Liver (tissue), 9 donors: ENCODE results near the gene AQP6. TPM values are rescaled to one million over a fixed set of nuclear protein-coding genes. Genes with fewer than 3 reads are reported as not detected.

ENCODE experiments used
- DNase-seq: peaks from one replicate; pipeline ENCODE4 v3.0.0-alpha.2; 2017; ENCODE audit warnings: low spot score
- H3K27ac ChIP-seq, 2 donors: one replicate each; pipeline ENCODE4 v1.7.0; 2013; ENCODE audit warnings: inconsistent platforms in 2 of 2, low read length in 2 of 2, control low read depth in 1 of 2, low read depth in 1 of 2, mild to moderate bottlenecking in 1 of 2
- H3K27me3 ChIP-seq, 4 donors: one replicate each; pipeline versions ENCODE4 v1.6.1 to v1.7.0; 2013; ENCODE audit warnings: low read length in 3 of 4, inconsistent platforms in 1 of 4, mild to moderate bottlenecking in 1 of 4, moderate library complexity in 1 of 4; ENCODE audit not compliant: control insufficient read depth in 4 of 4, insufficient read depth in 4 of 4
- H3K36me3 ChIP-seq, 4 donors: one replicate each; pipeline versions ENCODE4 v1.6.1 to v1.7.0; 2013; ENCODE audit warnings: low read length in 3 of 4, mild to moderate bottlenecking in 3 of 4, low read depth in 1 of 4, moderate library complexity in 1 of 4; ENCODE audit not compliant: control insufficient read depth in 4 of 4, insufficient read depth in 3 of 4
- H3K4me1 ChIP-seq, 4 donors: one replicate each; pipeline versions ENCODE4 v1.6.1 to v1.7.0; 2013; ENCODE audit warnings: low read length in 3 of 4, mild to moderate bottlenecking in 3 of 4, moderate library complexity in 1 of 4; ENCODE audit not compliant: control insufficient read depth in 4 of 4, insufficient read depth in 4 of 4
- H3K4me3 ChIP-seq, 3 donors: one replicate each; pipeline versions ENCODE4 v1.6.1 to v1.7.0; 2013; ENCODE audit warnings: low read length in 3 of 3, control low read depth in 1 of 3, low read depth in 1 of 3, mild to moderate bottlenecking in 1 of 3
- H3K9ac ChIP-seq, 2 donors: one replicate each; pipeline ENCODE4 v1.7.0; 2013; ENCODE audit warnings: low read length in 2 of 2, mild to moderate bottlenecking in 2 of 2, moderate library complexity in 2 of 2, control low read depth in 1 of 2, low read depth in 1 of 2
- H3K9me3 ChIP-seq, 4 donors: one replicate each; pipeline versions ENCODE4 v1.6.1 to v1.7.0; 2013; ENCODE audit warnings: low read length in 3 of 4; ENCODE audit not compliant: control insufficient read depth in 4 of 4
- ATF3 ChIP-seq: IDR thresholded peaks from 2 replicates; pipeline ENCODE4 v1.6.1; 2016; ENCODE audit warnings: antibody characterized with exemption
- EGR1 ChIP-seq, 2 donors: IDR thresholded peaks; 2 replicates each; pipeline ENCODE4 v1.6.1; 2016 to 2018; ENCODE audit warnings: antibody characterized with exemption in 2 of 2, low read depth in 2 of 2
- FOXA1 ChIP-seq: IDR thresholded peaks from 2 replicates; pipeline ENCODE4 v1.6.1; 2016; ENCODE audit warnings: antibody characterized with exemption
- GABPA ChIP-seq, 2 donors: IDR thresholded peaks in 1 of 2; conservative IDR thresholded peaks in 1 of 2; 2 replicates each; pipeline ENCODE4 v1.6.1; 2016; ENCODE audit warnings: antibody characterized with exemption in 2 of 2, mild to moderate bottlenecking in 1 of 2, moderate library complexity in 1 of 2
- HNF4A ChIP-seq, 2 donors: conservative IDR thresholded peaks; 2 replicates each; pipeline ENCODE4 v1.6.1; 2016; ENCODE audit warnings: antibody characterized with exemption in 2 of 2, mild to moderate bottlenecking in 2 of 2
- HNF4G ChIP-seq: IDR thresholded peaks from 2 replicates; pipeline ENCODE4 v1.6.1; 2016; ENCODE audit warnings: antibody characterized with exemption
- JUND ChIP-seq, 2 donors: IDR thresholded peaks; 2 replicates each; pipeline ENCODE4 v1.6.1; 2016; ENCODE audit warnings: antibody characterized with exemption in 2 of 2
- MAX ChIP-seq: IDR thresholded peaks from 2 replicates; pipeline ENCODE4 v1.6.1; 2016; ENCODE audit warnings: antibody characterized with exemption
- NR2F2 ChIP-seq: IDR thresholded peaks from 2 replicates; pipeline ENCODE4 v1.6.1; 2016; ENCODE audit warnings: antibody characterized with exemption
- RAD21 ChIP-seq, 2 donors: IDR thresholded peaks; 2 replicates each; pipeline ENCODE4 v1.6.1; 2016; ENCODE audit warnings: antibody characterized with exemption in 2 of 2, mild to moderate bottlenecking in 2 of 2
- REST ChIP-seq: IDR thresholded peaks from 2 replicates; pipeline ENCODE4 v1.6.1; 2016; ENCODE audit warnings: antibody characterized with exemption, mild to moderate bottlenecking
- RXRA ChIP-seq, 2 donors: IDR thresholded peaks; 2 replicates each; pipeline ENCODE4 v1.6.1; 2017 to 2018; ENCODE audit warnings: antibody characterized with exemption in 2 of 2, mild to moderate bottlenecking in 1 of 2
- SP1 ChIP-seq: IDR thresholded peaks from 2 replicates; pipeline ENCODE4 v1.6.1; 2018; ENCODE audit warnings: antibody characterized with exemption, mild to moderate bottlenecking
- TAF1 ChIP-seq: conservative IDR thresholded peaks from 2 replicates; pipeline ENCODE4 v1.6.1; 2016; ENCODE audit warnings: antibody characterized with exemption, mild to moderate bottlenecking
- YY1 ChIP-seq: IDR thresholded peaks from 2 replicates; pipeline ENCODE4 v1.6.1; 2016; ENCODE audit warnings: antibody characterized with exemption, mild to moderate bottlenecking
- ZBTB33 ChIP-seq: IDR thresholded peaks from 2 replicates; pipeline ENCODE4 v1.6.1; 2016; ENCODE audit warnings: antibody characterized with exemption
- WGBS: extraction: QIAGEN DNeasy Blood & Tissue Kit; methylation state at CpG from one replicate; pipeline ENCODE4 v1.1.7; 2013; 5-methylcytosine and 5-hydroxymethylcytosine counted together
- polyA plus RNA-seq, 2 donors: library from polyadenylated mRNA; stranded (reverse) in 1 of 2; unstranded in 1 of 2; fragments of 200-250 nt in 1 of 2; fragments of >200 nt in 1 of 2; fragmentation: Nextera tagmentation in 1 of 2; extraction: Ambion mirVana in 1 of 2; gene quantifications; one replicate each; pipeline versions ENCODE4 v1.2.1 to v1.2.3, GENCODE V29; 2013 to 2015
- total RNA-seq, 2 donors: library from RNA; depleted of rRNA; stranded (reverse); fragments of >200 nt; gene quantifications; one replicate each; pipeline ENCODE4 v1.2.3, GENCODE V29; 2014
- donor health status: healthy.
- donor health status: healthy.
- donor health status: healthy.
- donor health status: healthy.
- donor health status: healthy.

AQP6 gene
- total and polyA plus RNA-seq, 4 donors, result 0.05 to 0.11 TPM; not detected in 2

- H3K9ac ChIP-seq, result no peak overlapping the region
- H3K4me3 ChIP-seq, result no peak overlapping the region
- no peak overlapping the region for H3K27ac ChIP-seq
- 85% methylated on average over 21 of the region's 21 CpGs for WGBS
- DNase-seq, result no peak
- H3K27me3 ChIP-seq, result peaks cover 0 to 2% (median 0%) of the 10 kb centered on the region in 4 donors
- H3K9me3 ChIP-seq, result no peaks in the 10 kb centered on the region
- no peaks in the 10 kb centered on the region for H3K36me3 ChIP-seq
- H3K4me1 ChIP-seq, result peaks cover 0 to 6% (median 4%) of the 10 kb centered on the region in 4 donors
- TF ChIP-seq REST (no peak), NR2F2 (no peak), HNF4G (no peak), EGR1 (IDR thresholded peaks at IDR 0.05; ENCODE audit: low read depth in 2 of 2) (no peak), ZBTB33 (no peak), JUND (IDR thresholded peaks at IDR 0.05) (no peak), MAX (no peak), RXRA (IDR thresholded peaks at IDR 0.05) (no peak), SP1 (no peak), ATF3 (no peak), HNF4A (conservative IDR thresholded peaks at IDR 0.05) (no peak), TAF1 (no peak), RAD21 (IDR thresholded peaks at IDR 0.05) (no peak), GABPA (IDR thresholded peaks at IDR 0.05 in 1 of 2, conservative IDR thresholded peaks at IDR 0.05 in 1 of 2) (no peak), YY1 (no peak), FOXA1 (no peak)
Measured at GRCh38 chr12:49953961-49954846, 18.5 kb upstream of the AQP6 start.
